Anterior cingulate cortex (tissue), 58 donors: ENCODE results near the gene GPX1.
"Not testable (repeated sequence)": the region's sequence is repeated elsewhere in the genome, so short reads cannot be mapped to it uniquely, and the experiment has no call there.

Experiments
- DNase-seq, 58 donors: peaks; one replicate each; lab custom pipeline; 2025; lab: John Stamatoyannopoulos, UW

The GPX1 gene

GRCh38 chr3:49358884-49359225, 702 bp upstream of the GPX1 start:
- DNase-seq = no peak

- peak in 17 of 58 donors; percentile 10 to 60 (median 42) for DNase-seq
Observed at GRCh38 chr3:49357443-49358216, 523 bp downstream of the GPX1 start.

GRCh38 chr3:49357095-49357442, 1.1 kb downstream of the GPX1 start:
- DNase-seq = not testable (repeated sequence)

GRCh38 chr3:49352890-49353421, 5.2 kb downstream of the GPX1 start:
- no peak for DNase-seq

- DNase-seq = no peak
Observed at GRCh38 chr3:49352281-49352680, 5.9 kb downstream of the GPX1 start.

- DNase-seq = no peak
Observed at GRCh38 chr3:49351521-49352011, 6.6 kb downstream of the GPX1 start.

- no peak for DNase-seq
Observed at GRCh38 chr3:49349348-49350114, 8.6 kb downstream of the GPX1 start.

- DNase-seq = not testable (repeated sequence)
Observed at GRCh38 chr3:49348361-49348760, 9.8 kb downstream of the GPX1 start.

GRCh38 chr3:49346797-49347251, 11.3 kb downstream of the GPX1 start:
- no peak for DNase-seq

GRCh38 chr3:49343163-49343562, 15.0 kb downstream of the GPX1 start:
- DNase-seq = no peak

- no peak for DNase-seq
Observed at GRCh38 chr3:49341996-49342395, 16.2 kb downstream of the GPX1 start.

GRCh38 chr3:49339941-49340800, 18.0 kb downstream of the GPX1 start, which contains the start of gene USP4:
USP4 (minus strand) TSS chr3:49340053; CDS start chr3:49340024, 29 bp downstream.
- peak; percentile 19 to 90 (median 70) for DNase-seq

GRCh38 chr3:49339581-49339940, 18.6 kb downstream of the GPX1 start:
- peak in 4 of 58 donors; percentile 13 to 38 (median 24) for DNase-seq

GRCh38 chr3:49333916-49334633, 24.1 kb downstream of the GPX1 start:
- DNase-seq = no peak

- DNase-seq = peak in 3 of 58 donors; percentile 1 to 17 (median 5)
Observed at GRCh38 chr3:49333091-49333490, 25.1 kb downstream of the GPX1 start.

GRCh38 chr3:49329186-49329585, 29.0 kb downstream of the GPX1 start:
- DNase-seq = no peak

- DNase-seq = not testable (repeated sequence)
Observed at GRCh38 chr3:49328350-49328749, 29.8 kb downstream of the GPX1 start.

- no peak for DNase-seq
Observed at GRCh38 chr3:49327485-49327884, 30.7 kb downstream of the GPX1 start.

- DNase-seq = no peak
Observed at GRCh38 chr3:49324768-49325167, 33.4 kb downstream of the GPX1 start.
